Amniotic stem cell (primary cell): ENCODE measurements around the gene FAM25G.
"Not testable (repeated sequence)": the region's sequence is repeated elsewhere in the genome, so short reads cannot be mapped to it uniquely, and the experiment has no call there.

ENCODE experiments used
- DNase-seq: peaks from one replicate; lab custom pipeline; 2025; lab: John Stamatoyannopoulos, UW

FAM25G gene

DNA sequence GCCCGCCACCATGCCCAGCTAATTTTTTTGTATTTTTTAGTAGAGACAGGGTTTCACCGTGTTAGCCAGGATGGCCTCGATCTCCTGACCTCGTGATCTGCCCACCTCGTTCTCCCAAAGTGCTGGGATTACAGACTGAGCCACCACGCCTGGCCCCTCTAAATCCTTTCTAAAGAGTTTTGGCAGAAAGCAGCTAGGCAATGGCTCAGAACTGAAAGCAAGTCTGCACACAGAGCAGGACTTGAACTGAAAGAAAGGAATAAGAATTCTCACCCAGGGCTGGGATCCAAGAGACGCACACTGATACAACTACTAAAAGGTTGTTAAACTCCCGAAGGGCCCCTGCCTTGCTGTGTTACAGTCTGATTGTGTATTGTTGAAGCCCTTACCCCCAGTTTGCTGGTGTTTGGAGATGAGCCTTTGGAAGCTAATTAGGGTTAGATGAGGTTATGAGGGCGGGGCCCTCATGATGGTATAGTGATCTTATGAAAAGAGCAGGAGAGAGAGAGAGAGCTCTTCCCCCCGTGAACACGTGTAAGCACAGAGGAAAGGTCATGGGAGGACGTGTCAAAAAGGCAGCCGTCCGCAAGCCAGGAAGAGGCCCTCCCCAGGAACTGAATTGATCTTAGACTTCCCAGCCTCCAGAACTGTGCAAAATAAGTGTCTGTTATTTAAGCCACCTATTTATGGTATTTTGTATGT lies 26.1 kb downstream of the FAM25G start:
- DNase-seq, result not testable (repeated sequence)

DNA sequence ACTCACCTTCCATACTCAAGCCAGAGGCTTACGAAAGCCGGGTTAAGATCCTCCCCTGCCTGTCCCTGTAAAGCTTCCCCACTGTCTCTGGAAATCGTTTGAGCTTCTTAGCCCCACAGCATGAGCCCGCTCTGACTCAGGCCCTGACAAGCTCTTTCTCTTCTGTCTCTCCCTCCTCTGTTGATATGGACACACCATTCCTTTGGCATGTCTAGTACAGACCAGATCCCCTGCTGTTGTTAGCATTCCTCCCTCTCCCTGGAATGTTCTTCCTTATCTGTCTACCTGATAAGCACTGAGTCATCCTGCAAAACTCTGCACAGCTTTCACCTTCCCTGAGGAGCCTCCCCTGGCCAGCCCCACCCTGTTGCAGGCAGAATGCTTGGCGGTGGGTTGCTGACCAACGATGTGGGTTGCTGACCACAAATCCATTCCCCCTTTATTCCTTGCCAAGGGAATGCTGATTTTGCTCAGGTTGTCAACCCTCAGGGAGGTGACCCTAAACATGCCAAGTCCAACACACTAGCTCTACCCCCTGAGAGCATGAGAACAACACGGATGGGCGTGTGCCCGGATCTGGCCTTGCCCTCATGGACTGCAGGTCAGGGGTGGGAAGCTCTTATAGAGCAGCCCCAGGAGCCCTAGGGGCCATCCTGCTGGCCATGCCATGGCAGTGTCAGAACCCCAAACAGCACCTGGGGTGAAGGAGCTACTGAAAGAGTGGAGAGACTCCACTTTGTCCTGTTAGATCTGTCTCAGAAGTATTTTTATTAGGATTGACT lies 28.7 kb downstream of the FAM25G start:
- DNase-seq, result not testable (repeated sequence)

DNA sequence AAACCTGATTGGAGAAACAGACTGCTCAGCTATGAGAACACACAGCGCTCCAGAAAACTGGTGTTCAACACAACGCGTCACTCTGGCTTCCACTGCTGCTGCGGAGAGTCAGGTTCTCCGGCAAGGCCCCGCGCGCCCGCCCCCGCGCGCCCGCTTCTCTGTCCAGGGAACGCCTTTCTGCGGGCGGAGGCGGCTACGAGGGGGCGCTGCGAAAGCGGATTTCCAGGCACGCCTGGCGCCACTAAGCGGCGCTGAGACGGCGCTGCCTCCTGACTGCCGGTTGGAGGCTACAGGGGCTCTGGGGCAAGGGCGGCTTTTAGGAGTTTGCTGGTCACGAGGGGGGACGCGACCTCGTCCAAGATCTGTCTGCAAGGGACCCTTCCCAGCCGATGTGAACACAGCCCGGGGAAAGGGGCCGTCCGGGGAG lies 30.2 kb downstream of the FAM25G start:
- peak; percentile 42 for DNase-seq

DNA sequence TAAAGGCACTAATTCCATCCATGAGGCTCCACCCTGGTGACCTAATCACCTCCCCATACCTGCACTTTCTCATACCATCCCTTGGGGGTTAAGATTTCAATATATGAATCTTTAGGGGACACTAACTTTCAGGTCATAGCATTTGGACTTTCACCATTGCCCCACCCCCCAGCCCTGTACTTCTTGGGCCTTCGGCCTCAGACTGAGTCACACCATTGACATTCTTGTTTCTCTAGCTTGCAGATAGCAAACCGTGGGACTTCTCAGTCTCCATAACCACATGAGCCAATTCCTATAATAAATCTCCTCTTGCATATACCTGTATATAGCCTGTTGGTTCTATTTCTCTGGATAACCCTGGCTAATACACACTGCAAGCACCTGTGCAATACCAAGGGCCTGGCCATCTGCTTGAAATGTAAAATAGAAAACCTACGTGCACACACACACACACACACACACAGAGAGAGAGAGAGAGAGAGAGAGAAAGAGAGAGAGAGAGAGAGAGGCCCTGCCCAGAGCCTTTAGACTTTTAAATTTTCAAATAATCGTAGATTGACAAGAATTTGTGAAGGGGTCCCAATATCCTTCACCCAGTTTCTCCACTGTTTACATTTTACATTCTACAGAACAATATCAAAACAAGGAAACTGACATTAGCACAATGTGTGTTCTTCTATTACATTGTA lies 32.9 kb downstream of the FAM25G start:
- no peak for DNase-seq

DNA sequence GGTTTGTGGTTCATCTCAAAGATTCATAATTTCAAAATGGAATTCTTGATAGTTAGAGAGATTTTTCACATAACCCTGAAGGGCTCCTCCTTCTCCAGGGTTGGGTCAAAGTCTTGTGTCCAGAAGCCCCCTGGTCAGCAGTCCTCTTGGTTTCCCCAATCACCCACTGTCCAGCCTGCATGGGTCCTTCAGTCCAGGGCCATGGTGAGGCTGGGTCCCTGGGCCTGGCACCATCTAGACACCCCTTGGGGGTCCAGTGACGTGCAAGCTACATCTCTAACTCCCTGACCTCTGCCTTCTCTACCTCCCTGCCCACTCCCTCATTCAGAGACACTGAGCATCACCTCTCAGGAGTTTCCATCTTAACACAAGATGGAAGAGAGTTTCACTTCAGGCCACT lies 33.7 kb downstream of the FAM25G start:
- DNase-seq, result no peak

DNA sequence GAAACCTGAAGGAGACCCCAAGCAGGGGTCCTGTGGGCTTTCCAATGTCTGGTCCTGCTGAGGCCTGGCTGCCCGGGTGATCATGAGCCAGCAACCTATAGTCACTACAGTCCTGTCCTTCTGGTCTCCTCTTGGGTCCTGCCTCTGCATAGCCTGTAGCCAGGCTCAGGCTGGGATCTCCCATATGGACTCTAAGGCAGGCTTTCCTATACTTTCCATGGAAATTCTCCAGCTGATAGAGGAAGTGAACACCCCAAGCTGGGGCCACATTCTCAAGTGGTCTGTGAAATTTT lies 34.0 kb downstream of the FAM25G start:
- no peak for DNase-seq

DNA sequence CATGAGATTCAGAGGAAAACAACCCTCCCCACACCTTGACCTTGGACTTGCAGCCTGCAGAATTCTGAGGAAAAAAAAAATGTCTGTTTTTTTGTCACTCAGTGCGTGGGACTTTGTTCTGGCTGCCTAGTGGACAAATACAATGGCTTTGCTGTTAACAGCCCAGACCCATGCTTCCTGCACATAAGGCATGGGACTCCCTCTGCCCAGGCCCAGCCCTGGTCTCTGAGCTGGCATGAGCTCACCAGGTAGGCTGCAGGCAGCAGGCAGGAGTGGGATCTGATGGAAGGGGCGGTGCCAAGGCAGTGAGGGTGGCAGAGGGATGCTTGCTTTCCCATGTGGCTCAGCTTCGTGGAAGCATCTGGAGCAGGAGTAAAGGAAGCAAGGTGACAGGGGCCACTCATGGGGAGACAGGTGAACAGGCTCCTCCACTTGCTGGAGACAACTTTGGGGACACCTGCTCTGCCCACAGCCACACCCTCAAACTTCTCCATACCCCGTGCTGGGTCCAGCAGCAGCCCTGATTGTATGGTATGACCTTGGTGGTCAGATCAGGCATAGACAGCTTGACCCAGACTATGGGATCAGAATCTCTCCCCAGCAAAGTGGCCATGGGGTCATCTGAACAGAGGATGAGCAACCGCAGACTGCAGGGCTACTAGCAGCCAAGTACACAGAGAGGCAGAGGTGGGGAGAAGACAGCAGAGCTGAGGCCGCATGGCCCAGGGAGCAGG lies 34.5 kb downstream of the FAM25G start:
- DNase-seq, result no peak

DNA sequence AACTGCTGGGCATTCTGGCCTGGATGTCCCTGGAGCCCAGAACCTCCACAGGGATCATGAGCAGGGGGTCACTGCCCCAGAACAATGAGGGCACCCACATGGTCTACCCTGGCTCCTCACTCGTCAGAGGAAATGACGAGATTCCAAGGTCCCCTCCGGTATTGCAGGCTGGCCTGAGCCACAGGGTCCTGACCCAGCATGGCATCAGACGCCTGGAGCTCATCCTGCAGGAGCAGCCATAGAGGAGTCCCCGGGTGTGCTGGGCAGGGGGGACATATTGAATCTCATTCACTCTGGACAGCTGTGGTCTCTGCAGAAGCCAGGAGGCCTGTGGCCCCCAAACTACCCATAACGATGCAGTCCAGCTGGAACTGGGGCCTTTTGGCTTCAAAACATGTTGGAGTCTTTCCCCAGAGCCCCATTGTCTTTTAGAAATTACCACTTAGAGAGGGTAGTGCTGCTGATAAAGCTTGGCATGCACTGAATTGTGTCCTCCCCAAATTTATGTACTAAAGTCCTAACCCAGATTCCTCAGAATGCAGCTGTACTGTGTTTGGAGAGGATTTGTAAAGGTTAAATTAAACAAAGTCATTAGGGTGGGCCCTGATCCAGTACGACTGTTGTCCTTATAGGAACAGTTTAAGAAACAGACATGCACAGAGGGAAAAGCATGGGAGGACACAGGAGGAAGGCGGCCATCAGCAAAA lies 35.3 kb downstream of the FAM25G start:
- no peak for DNase-seq

DNA sequence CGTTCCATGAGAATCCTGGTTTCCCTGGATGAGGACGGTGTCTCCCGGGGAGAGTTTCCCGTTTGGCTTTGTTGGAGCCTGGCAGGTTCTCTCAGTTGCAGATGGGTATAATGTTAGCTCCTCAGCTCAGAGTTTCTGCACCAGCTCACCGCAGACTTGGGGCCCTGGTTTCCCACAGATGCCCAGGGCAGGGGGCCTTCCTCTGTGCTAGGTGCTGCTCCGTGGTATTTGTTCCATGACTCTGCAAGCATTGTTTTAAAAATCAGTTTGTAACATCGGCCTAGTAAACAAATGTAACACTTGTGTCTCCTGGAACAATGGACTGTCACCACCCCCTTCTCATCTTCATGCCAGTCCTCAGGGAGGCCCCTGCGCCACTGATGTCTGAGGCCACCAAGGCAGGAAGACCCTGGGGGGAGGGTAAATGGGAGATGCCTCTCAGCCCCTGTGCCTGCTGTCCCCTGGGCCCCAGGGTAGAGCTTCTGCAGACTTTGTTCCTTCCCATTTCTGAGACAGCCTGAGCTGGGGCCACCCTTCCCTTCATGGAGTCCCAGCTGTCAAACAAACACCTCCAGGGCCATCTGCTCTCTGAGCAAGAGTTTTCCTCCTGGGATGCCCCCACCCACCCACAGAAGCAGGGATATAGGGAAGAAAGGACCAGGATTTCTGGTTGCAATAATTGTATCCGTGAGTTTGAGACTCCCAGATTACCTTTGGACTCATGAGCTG lies 36.0 kb downstream of the FAM25G start:
- DNase-seq, result not testable (repeated sequence)

DNA sequence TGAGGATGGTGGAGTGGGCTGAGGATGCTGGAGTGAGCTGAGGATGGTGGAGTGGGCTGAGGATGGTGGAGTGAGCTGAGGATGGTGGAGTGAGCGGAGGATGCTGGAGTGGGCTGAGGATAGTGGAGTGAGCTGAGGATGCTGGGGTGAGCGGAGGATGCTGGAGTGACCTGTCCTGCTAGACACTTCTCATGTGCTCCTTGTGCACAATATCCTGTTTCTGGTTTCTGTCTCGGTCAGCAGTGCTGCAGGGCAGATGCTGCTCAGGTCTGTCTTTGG lies 36.8 kb downstream of the FAM25G start:
- DNase-seq, result no peak

DNA sequence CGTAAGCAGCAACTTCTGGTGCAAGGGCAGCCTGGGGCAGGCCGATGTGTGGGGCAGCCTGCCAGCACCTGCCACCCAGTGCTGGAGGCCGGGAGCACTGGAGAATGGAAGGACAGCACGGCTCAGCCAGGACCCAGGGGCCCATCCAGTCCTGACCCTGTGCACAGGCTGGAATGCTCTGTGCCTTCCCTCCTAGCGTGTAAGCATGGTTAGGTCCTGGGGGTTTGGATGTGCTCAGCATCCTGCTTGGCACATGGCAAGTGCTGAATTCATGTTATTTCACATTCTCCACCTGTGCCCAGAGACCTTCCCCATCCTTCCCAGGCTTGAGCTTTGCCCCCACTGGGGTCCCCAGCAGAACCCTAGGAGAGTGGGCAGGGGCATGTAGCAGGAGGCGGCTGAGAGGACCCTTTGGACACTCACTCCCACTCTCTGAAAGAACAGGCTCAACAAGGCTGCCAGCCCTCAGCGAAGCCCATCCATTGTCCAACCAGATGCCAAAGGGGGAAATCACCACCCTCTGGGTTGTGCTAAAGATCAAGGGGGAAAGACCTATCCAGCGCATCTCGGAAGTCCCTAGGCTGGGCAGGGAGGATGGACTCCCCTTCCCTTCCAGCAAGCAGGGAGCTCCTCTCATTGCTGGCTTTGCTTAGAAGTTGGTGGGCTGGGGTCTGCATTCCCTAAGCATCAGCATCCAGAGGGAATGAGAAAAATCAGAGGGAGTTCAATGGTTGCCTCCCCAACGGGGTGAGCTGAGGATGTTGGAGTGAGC lies 37.3 kb downstream of the FAM25G start:
- DNase-seq, result no peak

DNA sequence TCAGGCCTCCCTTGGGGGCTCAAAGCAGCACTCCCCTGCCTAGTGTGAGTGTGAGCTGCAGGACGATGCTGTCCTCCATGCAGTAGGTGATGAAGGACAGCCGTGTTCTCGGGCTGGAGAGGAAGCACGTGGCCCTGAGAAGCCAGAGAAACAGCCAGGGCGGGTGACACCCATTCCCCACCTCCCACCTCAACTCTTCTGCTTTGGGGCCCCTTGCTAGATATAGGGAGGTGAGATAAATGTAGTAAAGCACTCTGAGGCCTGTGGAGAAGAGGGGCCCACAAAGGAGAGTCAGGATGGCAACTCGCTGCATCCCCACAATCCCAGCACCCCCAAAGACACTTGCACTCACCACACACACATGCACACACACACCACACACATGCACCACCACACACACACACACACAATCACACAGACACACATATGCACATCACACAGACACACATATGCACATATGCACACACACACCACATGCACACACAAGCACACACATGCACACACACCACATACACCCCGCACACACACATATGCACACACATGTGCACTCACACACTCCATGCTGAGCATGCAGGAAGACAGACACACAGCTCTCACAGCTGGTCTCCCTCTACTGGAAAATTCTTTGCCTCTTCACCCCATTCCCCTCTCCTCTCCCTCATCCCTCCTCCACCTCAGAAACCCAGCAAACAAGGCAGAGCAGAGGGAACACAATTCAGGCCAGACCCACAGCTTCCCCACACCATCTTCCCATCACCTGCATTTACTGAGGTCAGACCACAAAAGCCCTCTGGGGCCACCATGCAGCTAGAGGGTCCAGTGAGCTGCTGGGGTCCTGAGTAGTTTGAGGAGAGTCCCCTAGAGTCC lies 38.1 kb downstream of the FAM25G start:
- DNase-seq, result no peak

DNA sequence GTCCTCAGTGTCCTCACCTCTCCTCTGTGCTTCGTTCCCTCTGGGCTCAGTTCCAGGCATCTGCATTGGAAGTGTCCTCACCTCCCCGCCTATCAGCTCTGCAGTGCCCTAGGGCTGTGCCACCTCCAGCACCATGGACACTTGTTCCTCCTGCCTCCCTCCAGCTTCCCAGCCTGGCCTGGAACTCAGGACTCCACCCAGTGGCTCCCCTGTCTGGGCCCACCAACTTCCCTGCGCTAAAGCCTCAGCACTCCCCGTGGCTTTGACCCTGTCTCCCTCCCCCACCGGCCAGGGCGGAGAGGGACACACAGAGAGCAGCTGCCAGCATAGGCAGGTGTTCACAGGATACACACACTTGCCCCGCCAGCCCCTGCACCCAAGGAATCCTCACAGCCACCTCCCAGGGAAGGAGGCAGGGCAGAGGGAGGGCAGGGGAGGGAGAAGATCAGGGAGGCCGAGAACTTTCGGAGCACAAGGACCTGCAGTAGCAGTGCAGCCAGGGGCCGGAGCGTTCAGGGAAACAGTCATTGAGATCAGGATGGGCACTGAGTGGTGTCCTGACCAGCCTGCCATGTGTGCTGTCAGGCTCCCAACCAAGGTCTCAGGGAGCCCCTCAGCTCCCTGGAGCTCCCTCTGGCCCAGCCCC lies 38.9 kb downstream of the FAM25G start:
- DNase-seq, result no peak

DNA sequence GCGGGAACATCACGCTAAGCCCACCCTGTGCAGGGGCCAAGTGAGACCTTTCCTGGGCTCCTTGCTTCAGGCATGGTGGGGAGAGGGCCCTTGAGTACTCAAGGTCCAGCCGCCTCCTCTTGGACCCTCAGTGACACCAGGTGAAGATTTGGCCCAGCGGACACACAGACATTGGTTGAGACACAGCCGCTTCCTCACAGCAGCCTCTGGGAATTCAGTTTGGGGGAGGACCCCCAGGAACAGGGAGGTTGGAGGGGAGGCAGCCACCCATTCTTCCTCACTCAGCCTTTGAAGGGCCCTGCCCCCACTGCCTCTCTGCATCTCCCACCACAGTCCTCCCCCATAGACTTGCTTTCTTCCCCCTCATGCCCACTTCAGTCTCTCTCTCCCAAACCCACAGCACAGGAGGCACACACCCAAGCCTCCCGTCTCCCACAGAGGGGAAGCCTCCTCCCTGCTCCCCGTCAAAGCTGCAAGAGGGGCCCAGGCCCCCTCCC lies 39.5 kb downstream of the FAM25G start:
- DNase-seq, result no peak

DNA sequence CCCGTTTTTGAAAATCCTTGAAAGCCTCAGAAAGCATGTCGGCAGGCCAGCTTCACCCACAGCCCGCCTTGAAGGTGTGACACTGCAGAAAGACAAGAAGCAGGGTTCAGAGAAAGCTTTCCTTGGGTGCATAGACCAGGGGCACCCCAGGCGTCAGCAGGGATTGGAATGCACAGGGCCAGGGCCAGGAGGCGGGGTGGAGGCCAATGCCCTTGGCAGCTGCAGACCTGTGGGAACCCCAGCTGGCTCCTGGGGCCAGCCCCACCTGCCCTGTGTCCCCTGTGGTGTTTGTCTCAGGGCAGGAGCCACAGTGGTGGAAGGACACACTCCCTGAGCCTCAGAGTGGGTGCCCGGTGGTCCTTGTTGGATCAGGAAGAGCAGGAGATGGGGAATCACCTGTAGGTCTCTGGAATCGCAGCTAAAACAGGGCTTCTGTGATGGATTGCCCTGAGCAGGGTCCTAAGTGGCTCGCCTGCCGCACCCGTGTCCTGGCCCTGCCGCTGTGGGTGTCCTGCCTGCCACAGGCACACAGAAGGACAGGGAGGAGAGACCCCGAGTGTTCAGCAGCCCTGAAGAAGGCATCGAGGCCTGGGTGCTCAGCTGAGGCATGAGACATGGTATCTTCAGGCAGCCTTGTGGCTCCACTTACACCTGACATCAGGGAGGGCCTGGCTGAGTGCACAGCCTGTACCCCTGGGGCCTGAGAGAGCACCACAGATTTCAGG lies 40.1 kb downstream of the FAM25G start:
- DNase-seq, result no peak

DNA sequence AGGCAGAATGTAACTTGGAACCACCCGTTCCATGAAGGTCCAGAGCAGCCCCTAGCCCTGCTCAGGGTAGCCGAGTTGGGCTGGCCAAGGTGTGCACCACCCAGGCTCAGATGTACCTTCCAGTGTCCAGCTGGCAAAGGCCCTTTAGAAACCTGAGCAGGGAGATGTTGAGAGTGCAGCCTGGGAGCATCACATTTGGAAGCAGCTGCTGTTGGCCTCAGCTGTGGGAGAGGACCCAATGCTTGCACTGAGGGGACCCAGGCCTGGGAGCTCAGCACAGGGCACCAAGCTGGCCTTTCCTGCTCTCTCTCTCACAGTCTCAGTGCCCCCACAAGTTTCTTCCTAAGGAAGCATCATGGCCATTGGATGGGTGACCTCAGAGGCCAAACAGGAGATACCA lies 41.1 kb downstream of the FAM25G start:
- DNase-seq, result no peak

DNA sequence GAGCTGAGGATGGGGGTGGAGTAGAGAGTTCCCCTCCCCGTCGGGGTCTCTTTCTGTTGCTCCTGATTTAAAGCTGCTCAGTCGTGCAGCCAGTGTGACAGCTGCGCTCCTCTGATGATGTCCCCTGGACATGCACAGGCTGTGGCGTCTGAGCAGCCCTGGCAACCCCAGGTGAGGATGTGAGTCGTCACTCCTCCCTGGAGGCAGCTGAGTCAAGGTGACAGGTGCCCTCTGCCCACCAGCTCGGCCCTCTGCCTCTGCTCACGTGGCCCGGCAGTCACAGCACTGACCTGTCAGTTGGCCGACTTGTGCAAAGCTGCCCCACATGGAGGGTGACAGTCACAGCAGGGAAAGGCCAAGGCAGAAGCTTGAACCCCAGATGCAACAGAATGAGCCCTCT lies 41.5 kb downstream of the FAM25G start:
- DNase-seq, result no peak
